SK-N-DZ (cell line): ENCODE data around the gene ACSL5. TPM values are rescaled to one million over a fixed set of nuclear protein-coding genes. Genes with fewer than 3 reads are reported as not detected.

Source experiments
- DNase-seq: peaks from one replicate; pipeline ENCODE4 v3.0.0-alpha.2; 2015; ENCODE audit warnings: low spot score
- polyA plus RNA-seq, 2 experiments: library from polyadenylated mRNA; depleted of rRNA; stranded (reverse); fragments of >200 nt; gene quantifications; 2 replicates each; pipeline ENCODE4 v1.2.3, GENCODE V29; 2014

The ACSL5 gene, protein sequence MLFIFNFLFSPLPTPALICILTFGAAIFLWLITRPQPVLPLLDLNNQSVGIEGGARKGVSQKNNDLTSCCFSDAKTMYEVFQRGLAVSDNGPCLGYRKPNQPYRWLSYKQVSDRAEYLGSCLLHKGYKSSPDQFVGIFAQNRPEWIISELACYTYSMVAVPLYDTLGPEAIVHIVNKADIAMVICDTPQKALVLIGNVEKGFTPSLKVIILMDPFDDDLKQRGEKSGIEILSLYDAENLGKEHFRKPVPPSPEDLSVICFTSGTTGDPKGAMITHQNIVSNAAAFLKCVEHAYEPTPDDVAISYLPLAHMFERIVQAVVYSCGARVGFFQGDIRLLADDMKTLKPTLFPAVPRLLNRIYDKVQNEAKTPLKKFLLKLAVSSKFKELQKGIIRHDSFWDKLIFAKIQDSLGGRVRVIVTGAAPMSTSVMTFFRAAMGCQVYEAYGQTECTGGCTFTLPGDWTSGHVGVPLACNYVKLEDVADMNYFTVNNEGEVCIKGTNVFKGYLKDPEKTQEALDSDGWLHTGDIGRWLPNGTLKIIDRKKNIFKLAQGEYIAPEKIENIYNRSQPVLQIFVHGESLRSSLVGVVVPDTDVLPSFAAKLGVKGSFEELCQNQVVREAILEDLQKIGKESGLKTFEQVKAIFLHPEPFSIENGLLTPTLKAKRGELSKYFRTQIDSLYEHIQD
- polyA plus RNA-seq (2014; cell fraction: cytosol; rRNA removed), result 0.64 TPM in 1 of 2 replicates, not detected in the other
- not detected in 2 replicates for polyA plus RNA-seq (2014; cell fraction: nucleus; rRNA removed)

DNA sequence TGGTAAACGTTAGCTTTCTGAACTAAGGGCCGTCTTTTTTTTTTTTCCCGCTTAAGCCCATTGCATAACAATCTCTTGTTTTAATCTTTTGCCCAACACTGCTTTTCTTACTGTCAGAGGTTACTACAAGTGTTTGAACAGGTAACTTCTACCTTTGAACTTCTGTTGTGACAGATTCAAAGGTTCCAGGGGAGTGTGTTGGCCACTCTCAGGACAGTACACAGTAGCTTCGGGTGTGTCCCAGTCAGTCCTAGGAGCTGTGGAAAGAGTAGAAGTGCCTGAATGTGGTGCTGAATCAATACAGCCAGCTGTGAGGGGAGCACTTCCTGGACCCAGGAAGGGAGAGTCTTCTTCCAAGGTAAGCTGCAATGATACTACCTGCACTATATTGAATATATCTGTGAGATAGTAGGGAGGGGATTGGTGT lies at the start of gene ACSL5:
ACSL5 (plus strand) TSS at position 205 of the 427 bp plus-strand sequence. CDS start 20,831 bp downstream, outside the sequence.
- no peak for DNase-seq

- DNase-seq, result no peak
Observed at GRCh38 chr10:112327678-112328077, 46.2 kb upstream of the ACSL5 start.

DNA sequence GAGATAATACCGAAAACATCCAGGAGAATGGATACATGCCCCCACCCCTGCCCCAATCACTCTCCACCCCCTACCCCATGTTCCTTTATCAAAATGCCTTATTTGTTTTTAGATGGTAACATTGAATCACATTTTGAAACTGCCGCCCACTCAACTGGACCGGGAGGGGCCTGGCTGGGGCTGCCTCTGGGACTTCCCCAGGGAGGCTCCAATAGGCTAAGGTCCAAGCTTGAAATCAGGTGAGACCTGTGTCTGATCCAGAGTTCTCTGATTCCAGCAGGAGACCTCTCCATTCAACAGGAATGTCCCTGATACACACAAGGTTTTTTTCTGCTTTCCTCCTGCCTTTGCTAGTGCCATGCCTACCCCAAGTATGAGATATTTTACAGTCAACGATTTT lies 43.8 kb upstream of the ACSL5 start:
- no peak for DNase-seq

GRCh38 chr10:112330607-112331160 lies 43.2 kb upstream of the ACSL5 start:
- no peak for DNase-seq

GRCh38 chr10:112332022-112332421 lies 41.9 kb upstream of the ACSL5 start:
- no peak for DNase-seq

- DNase-seq, result no peak
Observed at GRCh38 chr10:112332509-112333228, 41.2 kb upstream of the ACSL5 start.

DNA sequence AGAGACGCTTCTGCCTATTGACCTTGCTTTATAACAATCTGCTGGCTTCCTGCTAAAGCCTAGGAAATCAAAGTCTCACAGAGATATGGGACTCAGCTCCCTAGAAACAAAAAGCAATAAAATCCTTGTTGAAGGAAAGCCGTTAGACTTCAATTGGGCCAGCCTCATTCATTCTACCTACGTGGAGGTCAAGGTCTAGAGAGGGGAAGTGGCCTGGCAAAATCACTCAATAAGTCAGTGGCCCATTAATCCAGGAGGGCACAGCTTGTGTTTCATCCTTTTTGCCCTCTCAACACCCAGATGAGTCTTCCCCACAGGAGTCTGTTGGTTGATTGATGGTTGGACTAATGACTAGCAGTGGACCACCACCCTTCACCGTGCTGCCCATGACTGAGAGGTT lies 40.5 kb upstream of the ACSL5 start:
- DNase-seq, result no peak

DNA sequence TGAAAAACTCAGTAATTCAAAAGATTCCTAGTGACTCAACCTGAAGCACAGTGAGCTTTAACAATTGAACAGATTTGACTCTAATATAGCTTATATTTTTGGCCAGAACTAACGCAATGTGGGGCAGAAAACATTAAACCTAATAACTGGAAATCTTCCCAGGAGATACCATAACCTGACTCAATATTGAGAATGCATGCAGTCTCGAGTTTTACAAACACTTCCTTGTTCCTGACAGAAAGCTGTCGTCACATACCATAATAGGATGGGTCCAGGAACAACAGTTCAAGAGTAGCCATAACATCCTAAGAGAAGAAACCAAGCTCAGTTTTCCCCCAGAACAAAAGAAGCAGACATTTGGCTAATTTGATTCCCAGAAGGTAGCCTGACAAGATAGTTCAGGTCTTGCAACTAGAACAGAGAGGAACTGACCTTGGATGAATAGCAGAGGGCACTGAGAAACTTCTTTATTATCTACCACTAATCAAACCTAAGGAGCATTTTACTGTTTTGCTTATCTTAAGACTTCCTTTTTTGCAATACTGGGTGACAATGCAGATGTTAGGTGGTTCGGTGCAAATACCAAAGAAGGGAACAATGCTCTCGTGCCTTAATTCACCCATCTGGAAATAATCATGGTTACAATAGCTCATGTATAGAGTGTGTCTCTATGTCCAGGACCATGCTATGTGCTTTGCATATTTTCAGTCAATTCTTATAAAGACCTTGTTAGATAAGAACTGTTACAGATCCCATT lies 38.6 kb upstream of the ACSL5 start:
- no peak for DNase-seq

- no peak for DNase-seq
Observed at GRCh38 chr10:112335868-112336265, 38.0 kb upstream of the ACSL5 start.

GRCh38 chr10:112336556-112337201 lies 37.2 kb upstream of the ACSL5 start:
- DNase-seq, result no peak

- no peak for DNase-seq
Observed at GRCh38 chr10:112338957-112339356, 35.0 kb upstream of the ACSL5 start.

GRCh38 chr10:112340601-112341000 lies 33.3 kb upstream of the ACSL5 start:
- DNase-seq, result peak; percentile 25

DNA sequence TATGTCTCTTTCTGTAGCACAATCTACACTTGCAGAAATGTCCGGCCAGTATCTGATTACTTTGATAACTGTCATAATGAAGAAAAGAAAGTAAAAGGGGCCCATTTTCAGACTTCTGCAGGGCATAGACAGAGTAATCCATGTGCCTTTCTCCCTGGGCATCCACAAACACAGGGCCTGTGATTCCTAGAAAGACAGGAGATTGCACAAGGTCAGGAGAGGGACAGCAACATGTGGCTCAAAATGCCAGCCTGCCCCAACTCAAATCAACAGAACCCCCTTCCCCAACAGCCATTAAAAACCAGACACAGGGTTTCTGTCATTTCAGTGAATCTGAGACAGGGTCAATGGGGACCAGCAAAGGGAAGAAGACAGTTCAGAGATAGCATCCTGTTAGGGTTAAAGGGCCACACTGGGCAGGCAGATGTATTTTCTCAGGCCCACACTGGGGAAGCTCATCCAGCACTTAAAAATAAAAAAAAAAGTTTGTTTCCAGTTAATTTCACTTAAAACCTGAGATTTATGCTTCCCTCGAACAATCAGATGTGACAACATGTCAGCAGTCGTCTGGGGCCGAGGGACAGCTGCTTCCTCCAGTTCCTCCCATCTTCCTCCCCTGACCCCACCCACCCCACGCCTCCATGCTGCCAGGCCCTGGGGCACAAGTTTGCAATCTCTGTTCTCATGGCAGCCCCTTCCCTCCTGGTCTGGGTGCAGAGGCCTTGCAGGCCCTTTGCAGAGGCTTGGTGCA lies 30.7 kb upstream of the ACSL5 start:
- DNase-seq, result peak; percentile 17

GRCh38 chr10:112344261-112344660 lies 29.7 kb upstream of the ACSL5 start:
- DNase-seq, result no peak

DNA sequence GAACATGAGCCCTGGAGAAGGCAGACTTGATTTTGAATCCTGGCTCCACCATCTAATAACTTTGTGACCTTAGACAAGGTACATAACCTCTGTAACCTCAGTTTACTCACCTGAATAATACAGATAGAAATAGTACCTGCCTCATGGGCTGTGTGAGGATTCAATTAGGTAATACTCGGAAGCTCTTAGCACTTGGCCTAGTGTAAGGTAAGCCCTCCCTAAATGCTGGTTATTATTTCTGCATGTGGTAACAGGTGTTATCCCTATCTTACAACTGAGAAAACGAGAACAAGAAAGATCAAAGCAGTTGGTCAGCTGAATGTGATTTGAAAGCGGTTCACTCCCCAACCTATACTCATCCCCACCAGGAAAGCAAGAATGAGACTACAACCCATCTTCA lies 28.7 kb upstream of the ACSL5 start:
- DNase-seq, result no peak

- no peak for DNase-seq
Observed at GRCh38 chr10:112345743-112346142, 28.2 kb upstream of the ACSL5 start.

GRCh38 chr10:112346774-112347173 lies 27.1 kb upstream of the ACSL5 start:
- no peak for DNase-seq

DNA sequence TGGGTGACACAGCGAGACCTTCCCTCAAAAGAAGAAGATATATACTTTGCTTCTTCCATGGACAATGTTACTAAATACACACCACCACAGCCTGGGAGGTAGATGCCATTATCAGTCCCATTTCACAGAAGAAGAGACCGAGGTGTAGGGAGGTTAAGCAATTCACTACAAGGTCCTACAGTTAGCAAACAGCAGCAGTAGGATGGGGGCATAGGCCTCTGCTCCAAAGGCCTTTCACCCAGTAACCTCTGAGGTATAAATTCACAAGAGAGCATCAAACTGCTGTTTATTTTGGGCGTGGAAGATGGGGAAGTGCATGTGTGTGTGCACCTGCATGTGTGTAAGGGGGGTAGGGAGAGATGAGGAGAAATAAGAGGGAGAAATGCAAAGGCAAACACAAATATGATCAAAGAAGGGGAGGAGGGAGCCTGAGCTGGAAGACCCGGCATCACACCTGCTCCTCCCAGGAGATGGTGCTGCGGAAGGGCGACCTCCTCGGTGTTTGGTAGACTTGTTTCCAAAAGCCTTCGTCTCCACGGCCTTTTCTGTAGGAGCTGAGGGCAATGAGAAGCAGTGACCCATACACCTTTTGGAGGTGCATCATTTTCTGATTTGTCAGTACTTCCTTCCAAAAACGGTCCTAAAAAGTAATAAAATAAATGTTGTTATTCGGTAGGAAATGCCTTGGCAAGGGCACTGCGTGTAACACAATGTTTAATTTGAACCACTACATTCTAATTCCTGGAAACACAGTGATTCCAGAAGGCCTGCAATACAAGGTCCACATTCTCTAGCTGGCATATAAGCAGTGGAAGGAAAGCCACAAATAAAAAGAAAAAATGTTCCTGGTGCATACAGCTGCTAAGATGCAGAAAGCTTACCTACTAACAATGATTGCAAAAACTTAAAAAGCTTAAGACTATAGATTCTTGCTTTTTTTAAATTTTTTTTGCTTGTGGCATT lies 25.9 kb upstream of the ACSL5 start:
- no peak for DNase-seq

DNA sequence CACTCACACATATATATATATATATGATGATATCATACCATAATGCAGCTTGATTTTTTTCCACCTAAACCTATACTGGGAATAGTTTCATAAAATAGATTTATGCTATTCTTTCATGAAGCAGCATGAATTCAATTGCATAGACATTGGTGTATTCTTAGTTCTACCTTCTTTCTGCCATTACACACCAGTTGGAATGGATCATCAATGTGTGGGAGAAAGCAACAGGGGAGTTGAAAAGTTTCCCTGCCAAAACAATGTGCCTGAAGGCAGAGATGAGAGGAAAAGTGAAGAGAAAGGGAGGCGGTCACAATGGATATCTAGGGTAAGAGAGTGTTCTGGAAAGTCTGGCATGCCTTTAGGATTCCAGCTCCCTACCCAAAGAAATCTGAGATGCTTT lies 25.2 kb upstream of the ACSL5 start:
- DNase-seq, result no peak
